NOMO-1 (cell line): ENCODE measurements around the gene SLC26A1.
"Not testable (repeated sequence)": the region's sequence is repeated elsewhere in the genome, so short reads cannot be mapped to it uniquely, and the experiment has no call there.

Source experiments
- DNase-seq, 2 experiments: peaks; one replicate each; lab custom pipeline; 2025; ENCODE audit not compliant: unreplicated experiment in 2 of 2; lab: John Stamatoyannopoulos, UW

Gene SLC26A1

DNA sequence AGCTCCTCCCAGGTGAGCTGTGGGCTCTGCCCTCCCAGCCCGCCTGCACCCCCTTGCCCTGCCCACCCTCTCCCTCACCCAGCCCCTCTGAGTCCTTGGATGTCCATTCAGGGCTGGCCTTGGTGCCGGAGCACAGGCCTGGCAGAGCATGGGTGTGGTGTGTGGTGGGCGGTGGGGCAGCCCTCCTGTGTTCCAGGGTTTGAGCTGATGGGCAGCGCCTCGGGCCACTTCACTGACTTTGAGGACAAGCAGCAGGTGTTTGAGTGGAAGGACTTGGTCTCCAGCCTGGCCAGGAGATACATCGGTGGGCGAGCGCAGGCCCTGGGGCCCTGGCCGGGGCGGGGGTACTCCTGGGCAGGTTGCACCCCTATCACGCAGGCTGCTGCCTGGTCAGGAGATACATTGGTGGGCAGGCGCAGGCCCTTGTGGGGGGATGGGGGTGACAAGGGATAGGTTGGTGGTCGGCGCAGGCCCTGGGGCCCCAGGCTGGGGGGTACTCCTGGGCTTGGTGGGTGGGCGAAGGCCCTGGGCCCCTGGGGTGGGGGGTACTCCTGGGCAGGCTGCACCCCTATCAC is 7.6 kb upstream of the SLC26A1 start:
- DNase-seq: no peak

DNA sequence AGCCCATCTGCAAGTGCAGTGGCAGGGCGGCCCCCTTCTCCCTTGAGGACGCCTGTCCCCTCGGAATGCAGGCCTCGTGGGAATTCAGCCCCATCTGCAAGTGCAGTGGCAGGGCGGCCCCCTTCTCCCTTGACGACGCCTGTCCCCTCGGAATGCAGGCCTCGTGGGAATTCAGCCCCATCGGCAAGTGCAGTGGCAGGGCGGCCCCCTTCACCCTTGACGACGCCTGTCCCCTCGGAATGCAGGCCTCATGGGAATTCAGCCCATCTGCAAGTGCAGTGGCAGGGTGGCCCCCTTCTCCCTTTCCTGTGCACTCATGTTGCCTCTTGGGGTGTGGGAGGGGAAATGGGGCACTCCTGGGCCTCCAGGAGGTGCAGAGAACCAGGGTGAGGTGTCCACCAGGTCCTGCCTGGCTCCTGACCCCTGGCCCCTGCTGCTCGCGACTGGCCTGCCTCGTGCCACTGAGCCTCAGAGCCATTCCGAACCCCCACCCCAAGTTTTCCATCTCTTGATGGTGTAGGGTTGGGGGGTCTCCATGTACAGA is 6.8 kb upstream of the SLC26A1 start:
- DNase-seq: no peak

DNA sequence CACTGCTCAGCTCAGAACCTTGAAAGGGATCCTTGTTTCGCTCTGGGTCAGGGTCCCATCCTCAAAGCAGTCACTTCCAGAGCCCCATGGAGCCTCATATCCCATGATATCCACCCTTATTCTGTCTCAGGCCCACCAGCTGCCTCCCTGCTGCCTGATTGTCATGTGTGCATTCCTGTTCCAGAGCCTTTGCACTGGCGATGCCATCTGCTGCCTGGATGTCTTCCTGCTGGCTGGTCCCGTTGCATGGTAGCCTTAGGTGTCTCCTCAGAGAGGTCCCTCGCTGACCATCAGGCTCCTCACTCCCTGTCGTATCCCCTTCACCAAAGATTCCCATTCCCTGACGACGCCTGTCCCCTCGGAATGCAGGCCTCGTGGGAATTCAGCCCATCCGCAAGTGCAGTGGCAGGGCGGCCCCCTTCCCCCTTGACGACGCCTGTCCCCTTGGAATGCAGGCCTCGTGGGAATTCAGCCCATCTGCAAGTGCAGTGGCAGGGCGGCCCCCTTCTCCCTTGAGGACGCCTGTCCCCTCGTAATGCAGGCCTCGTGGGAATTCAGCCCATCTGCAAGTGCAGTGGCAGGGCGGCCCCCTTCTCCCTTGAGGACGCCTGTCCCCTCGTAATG is 6.1 kb upstream of the SLC26A1 start:
- not testable (repeated sequence) for DNase-seq

DNA sequence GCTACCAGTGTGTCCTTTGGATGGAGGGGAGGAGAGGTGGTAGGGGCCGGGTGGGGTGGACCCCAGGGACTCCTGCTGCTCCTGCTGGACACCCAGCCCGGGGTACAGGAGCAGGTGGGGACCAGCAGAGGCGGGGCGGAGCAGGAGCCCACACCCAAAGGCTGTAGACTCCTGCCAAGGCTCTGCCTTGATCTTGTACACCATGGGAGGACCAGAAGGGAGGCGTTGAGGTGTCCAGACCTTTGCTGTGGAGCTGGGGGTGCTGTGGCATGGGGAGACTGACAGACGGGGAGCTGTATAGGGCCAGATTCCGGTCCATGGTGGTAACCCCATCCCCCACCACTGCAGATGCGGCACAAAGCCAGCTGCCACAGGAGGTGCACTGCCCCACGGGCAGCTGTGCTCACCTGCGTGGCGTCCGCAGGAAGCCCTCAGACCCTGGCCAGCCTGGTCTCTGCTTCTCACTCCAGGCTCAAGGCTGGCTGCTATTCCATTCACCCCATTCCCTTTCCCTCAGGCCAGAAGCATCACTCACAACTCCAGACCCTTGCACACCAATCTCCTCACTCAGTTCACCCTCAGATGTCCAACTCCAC is 5.0 kb upstream of the SLC26A1 start:
- no peak for DNase-seq

DNA sequence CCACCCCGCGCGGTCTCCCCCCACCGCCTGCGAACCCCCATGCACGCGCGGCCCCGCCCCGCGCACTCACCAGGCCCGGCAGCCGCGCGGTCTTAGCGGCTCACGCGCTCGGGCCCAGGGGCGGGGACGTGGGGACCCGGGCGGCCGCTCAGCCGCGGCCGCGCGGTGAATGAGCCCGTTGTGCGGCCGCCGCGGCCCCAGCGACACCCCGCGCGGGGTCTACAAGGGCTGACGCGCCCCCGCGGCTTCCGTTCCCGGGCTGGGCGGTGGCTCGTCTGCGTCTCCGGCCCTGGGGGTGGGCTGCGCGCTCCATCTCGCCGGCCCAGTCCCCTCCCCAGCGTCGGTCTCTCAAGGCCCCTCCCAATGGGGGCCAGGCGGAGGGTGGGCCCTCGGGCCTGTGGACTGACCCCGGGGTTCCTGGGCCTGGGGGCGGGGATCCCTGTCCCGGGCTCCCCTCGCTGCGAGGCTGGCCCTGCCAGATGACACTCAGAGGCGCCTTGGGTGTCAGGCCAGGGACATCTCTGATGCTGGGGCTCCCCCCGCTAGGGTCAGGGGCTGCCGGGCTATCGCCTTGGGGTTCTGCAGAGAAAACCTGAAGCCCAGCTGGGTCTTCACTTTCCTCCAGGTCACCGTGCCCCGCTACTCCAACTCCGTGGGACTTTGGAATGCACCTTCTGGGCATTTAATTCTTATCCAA is 4.3 kb upstream of the SLC26A1 start:
- no peak for DNase-seq

DNA sequence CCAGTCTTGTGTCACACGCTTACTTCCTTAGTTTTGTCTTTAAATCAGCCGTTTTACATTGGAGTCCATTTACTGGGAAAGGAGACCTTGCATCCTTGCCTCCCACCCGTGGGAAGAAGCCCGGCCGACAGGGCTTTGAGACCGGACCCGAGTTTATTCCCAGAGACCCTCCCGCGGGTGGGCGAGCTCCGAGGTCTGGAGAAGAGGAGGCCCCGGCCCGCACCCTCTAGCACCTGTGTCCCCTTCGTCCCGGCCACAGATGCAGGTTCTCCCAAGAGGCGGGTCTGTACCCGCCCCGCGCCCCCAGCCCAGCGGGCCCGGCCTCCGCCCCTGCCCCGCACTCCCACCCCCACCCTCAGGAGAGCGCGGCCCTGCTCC is 3.8 kb upstream of the SLC26A1 start:
- no peak for DNase-seq

DNA sequence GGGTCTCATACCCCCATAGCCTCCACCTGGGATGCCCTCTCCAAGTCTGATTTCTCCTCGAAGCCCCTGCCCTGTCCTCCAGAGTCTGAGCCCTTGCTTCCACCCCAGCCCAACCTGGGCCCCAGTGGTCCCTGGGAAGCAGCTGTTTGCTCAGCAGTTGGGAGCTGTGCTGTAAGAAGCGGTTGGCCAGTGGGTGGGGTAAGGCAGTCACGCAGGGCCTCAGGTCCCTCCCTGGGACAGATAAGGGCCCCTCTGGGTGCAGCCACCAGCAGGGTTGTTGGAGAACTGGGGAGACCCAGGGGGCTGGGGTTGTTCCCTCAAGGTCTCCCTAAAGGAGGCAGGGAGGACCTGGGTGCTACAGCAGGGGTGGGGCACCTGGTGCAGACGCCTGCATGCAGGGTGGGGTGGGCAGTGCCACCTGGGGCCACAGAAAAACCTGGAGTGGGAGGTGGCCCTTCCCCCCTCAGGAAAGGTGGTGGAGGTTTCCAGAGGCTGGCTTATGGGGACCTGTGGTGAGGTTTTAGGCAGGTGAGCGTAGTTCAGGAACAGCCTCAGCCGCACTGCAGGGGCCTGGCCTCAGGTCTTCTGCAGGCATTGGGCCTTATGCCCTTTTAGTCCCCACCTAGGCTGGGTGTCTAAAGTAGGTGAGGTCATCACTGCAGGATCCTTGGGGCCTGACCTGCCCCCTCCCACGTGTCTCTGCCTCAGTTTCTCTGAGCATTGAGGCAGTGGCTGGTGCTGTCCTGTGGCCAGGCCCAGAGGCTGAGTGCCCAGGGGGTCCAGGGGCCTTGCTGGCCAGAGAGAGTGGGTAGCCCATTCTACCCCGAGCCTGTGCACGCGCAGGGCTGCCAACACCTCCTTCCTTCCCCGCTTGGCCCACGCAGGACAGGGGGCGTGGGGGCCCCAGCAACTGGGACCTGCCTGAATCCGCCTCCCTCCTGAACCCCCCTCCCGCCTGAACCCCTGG is 3.1 kb upstream of the SLC26A1 start:
- no peak for DNase-seq

DNA sequence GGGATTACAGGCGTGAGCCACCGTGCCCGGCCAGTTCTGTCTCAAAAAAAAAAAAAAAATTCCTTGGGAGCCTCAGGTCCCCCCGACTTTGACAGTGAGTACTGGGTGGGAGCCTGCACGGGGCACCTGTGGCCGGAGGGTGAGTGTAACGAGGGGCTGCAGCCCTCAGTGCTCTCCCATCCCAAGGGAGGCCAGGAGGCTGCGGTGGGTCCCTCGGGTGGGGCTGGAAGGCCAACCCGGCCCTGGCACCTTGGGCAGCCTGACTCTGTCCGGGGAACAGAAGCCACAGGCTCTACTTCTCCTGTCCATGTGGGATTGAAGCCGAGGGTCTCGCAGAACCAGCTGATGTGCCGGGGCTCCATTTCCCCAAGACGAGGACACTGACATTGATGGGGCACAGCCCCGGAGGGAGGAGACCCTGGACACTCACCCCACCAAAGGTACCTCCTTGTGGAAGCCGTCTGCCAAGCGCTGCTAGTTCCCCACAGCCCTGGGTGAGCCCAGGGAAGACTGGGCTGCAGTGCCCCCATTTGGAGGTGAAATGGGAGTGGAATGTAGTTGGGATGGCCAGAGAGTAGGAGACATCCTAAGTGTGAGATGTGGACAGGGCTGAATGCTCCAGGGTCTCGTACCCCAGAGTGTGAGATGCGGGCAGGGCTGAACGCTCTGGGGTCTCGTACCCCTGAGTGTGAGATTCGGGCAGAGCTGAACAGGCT is 2.3 kb upstream of the SLC26A1 start:
- DNase-seq: no peak

DNA sequence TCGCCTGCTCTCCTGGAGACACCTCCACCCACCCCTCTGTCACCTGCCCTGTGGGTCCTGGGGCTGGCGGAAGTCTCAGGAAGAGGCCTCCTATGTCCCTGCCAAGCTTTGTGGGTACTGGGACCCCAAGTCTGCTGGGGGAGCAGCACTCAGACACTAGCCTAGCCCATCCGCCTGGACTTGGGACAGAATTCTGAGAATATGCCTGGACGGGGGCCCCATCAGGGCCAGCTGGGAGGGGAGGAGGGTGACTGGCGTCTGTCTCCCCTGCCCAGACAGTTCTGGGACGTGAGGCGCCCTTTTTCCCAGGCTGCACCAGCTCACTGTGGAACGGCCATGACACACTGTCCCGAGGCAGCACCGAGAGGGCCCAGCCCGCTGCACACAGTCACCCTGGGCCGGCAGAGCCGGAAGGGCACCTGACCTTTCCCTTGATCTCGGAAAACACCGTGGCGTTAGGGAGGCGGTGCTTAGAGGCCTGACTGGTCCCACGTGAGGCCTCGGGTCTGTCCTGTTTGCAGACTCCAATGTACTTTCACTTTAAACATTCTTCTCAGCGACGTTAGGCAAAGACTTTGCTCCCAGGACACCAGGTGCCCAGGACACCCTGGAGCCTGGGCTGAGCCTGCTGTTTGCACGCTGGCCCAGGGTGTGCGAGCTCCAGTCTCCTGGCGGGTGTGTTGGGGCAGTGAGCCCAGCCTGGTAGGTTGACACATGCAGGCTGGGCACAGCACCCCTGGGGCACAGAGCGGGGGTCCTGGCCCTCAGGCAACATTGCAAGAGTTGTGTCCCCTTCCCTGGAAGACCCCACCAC is 700 bp downstream of the SLC26A1 start:
- DNase-seq: no peak

DNA sequence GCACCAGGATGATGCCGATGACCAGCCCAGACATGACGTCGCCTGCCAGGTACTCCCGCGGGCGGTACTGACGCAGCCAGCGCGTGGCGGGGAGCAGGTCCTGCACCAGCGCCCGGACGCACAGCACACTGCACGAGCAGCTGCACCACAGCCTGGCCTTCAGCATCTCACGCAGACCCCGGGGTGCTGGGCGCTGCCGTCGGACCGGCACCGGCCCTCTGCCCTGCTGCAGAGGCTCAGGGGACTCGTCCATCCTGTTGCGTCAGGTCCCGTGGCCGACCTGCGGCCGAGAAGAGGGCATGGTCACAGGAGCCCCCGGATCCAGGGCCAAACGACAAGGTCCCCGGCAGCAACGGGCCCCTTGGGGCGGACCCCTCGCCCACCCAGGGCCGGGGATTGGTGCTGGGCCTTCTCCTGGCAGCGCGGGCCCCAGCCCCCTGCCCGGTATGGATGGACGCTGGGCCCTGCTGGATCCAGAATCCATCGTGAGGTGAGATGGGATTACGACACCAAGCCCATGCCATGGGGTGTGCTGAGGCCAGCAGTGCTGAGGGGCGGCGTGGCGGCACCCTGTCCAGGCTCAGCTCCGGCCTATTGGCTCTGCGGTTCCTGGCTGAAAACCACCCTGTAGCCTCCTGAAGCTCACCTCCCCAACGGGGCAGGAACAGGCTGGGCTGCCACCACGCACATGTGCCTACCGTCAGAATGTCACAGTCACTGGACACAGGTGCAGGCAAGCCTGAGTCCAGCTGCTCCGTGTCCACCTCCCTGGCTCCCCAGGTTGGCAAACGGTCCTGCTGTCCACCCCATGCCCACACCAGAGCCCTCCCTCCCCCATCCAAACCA is 1.5 kb downstream of the SLC26A1 start:
- no peak for DNase-seq

DNA sequence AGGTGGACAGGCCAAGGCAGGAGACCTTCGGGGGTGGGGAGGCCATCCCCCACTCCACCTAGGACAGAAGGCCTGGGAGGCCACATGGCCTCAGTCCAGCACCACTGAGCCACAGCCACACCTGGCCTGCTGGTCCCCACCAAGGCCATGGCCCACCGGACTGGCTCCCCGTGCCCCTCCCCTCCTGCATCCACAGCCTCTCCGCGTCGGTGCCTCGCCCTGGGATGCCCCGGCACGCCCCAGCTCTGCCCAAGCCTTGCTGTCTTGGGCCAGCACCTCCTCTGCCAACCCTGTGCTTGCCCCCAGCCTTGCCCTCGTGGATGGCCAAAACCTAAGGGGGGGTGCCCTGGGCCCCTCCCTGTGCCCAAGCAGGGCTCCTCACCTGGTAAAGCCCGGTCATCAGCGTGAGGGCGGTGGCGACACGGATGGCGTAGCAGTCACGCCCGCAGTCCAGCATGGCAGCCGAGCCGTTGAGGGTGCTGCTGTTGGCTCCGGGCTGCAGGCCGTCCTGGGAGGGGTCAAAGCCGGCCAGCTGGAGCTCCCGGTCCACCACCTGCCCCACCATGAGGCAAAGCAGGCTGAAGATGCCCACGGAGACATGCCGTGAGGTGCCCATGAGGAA is 2.3 kb downstream of the SLC26A1 start:
- no peak for DNase-seq

DNA sequence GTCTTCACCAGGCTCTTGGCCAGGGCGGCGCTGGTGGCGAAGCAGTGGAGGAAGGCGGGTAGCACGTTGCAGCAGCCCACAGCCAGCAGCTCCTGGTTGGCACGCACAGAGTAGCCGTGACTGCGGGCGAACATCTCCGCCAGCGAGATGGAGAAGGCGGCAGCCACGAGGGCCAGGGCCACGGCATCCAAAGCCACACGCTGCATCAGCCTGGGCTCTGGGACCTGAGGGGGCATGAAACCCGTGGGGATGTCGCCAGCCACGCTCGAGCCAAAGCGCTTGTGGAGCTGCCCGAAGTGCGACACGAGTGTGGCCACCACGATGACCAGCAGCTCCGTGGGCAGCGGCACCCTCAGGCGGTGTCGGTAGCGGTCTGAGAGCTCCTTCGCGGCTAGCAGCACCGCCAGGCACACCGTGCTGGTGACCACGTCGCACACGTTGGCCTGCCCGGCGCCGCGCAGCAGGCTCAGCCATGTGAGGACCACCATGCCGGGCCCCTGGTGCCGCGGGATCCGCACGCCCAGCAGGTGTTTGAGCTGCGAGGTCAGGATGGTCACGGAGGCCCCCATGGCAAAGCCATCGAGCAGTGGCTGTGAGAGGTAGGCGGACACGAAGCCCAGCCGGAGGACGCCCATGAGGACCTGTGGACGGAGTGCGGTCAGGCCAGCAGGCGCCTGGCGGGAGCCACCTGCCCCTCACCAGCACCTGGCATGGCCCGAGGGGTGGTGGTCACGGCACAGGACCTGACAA is 3.3 kb downstream of the SLC26A1 start:
- DNase-seq: no peak

DNA sequence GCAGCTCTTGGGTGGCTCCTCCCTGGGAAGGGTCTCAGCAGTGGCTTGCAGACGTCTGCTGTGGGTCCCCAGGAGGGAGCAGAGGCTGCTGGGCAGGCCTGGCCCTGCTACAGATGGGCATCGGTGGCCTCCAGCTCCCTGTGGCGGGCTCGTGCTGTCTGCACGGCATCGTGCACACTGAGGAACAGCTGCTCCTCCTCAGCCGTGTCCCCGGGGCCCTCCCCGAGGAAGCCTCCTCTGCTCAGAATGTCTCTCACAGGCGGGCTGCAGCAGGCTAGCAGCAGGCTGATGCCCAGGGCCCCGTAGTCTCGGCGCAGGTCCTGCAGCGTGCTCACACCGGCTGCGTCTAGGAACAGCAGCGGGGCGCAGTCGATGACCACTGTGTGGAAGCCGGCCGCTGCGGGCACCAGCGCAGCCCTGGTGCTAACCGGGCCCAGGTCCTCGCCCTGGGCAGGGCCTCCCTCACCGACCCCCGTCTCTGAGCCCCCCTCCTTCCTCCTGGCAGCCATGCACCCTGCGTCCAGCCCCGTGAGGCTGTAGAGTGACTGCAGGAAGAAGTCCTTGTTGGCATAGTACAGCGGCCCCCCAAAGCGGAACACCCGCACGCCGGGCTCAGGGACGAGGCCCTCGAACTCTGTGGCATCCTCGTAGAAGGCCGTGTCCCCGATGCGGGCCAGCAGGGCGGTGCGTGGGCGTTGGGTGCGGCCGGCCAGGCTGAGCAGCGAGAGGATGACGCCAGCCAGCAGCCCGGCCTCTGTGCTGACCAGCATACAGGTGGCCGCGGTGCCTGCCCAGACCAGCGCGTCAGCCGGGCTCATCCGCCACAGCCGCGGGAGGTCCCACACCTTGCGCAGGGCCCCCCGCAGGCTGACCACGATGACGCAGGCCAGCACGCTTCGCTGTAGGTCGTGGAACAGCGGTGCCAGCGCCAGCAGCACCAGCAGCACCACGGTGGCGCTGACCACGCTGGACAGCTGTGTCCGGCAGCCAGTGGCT is 4.2 kb downstream of the SLC26A1 start:
- no peak for DNase-seq

DNA sequence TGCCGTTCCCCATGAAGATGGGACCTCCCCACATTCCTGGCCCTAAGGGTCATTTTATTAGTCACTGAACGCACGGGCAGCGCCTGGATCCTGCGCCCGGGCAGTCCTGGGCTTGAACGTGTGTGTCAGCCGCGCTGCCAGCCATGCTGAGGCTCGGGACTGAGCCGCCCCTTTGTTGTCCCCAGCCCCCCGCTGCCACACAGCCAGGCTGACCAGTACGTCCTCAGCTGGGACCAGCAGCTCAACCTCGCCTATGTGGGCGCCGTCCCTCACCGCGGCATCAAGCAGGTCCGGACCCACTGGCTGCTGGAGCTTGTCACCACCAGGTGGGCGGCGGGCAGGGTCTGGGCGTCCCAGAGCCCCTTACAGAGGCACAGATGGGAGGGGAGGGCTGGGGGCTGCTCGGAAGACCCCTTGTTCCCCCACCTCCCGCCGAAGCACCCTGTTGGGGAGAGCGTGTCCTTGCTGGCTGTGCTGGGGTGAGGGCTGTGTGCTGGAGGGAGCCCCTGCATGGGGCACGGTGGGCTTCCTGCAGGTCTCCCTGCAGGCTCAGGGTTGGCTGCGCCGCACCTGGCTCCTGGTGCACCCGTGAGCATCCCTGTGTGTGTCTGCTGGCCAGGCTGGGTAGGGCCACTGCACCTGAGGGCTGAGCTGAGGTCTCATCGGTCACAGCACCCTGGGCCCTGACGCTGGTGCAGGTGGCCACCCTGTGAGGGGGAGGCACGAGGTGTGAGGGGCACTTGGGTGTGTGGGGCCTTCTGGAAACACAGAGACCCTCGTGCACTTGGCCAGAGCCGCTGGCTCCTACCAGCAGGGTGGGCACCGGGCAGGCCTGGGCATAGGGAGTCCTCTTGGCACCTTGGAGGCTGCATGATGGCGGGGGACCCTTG is 5.3 kb downstream of the SLC26A1 start:
- DNase-seq: no peak
